Upper lobe of right lung (tissue), 1 donor: ENCODE data around the gene SHANK2. TPM values are rescaled to one million over a fixed set of nuclear protein-coding genes. Genes with fewer than 3 reads are reported as not detected.
A peak's percentile ranks its signal among the peaks of the same experiment; 100 is the strongest.

Experiments
- ATAC-seq: fragments of 200-7000 bp; cut with Tn5 transposase; one replicate; pipeline ENCODE4 v1.9.1; 2020; ENCODE audit warnings: mild to moderate bottlenecking, moderate library complexity
- DNase-seq: peaks from one replicate; pipeline ENCODE4 v3.0.0-alpha.2; 2020
- H3K27ac ChIP-seq: fragments of 200-600 bp; one replicate; pipeline ENCODE4 v1.8.0; 2022
- H3K27me3 ChIP-seq: fragments of 200-600 bp; one replicate; pipeline ENCODE4 v1.8.0; 2022; ENCODE audit warnings: mild to moderate bottlenecking
- H3K36me3 ChIP-seq: fragments of 200-600 bp; one replicate; pipeline ENCODE4 v1.8.0; 2022
- H3K4me1 ChIP-seq: fragments of 200-600 bp; one replicate; pipeline ENCODE4 v1.8.0; 2022
- H3K4me3 ChIP-seq: fragments of 200-600 bp; one replicate; pipeline ENCODE4 v1.8.0; 2022; ENCODE audit warnings: mild to moderate bottlenecking
- H3K9me3 ChIP-seq: fragments of 200-600 bp; one replicate; pipeline ENCODE4 v1.8.0; 2022
- intact Hi-C: fragments of 100-400 bp; cut with DNase I; formaldehyde crosslinking; loops from one replicate; pipeline ENCODE4 v1.11.0; 2022
- total RNA-seq: library from RNA; stranded (reverse); fragmentation: NEBNext Ultra II Directional; extraction: Animal tissue kit (Norgen Biotek cat#: 25700); gene quantifications from one replicate; pipeline ENCODE4 v1.2.1, GENCODE V29; 2021
- TF ChIP-seq, protein P1 (sequence below): fragments of 200-600 bp; IDR thresholded peaks from one replicate; pipeline ENCODE4 v1.8.0; 2022; ENCODE audit warnings: antibody characterized with exemption
- donor health status: DM: no; HTN: yes; CAD: no; lungs with severe emphysema.

SHANK2 gene
- total RNA-seq, 1 donor from 2014 or later = 62.5 TPM

DNA sequence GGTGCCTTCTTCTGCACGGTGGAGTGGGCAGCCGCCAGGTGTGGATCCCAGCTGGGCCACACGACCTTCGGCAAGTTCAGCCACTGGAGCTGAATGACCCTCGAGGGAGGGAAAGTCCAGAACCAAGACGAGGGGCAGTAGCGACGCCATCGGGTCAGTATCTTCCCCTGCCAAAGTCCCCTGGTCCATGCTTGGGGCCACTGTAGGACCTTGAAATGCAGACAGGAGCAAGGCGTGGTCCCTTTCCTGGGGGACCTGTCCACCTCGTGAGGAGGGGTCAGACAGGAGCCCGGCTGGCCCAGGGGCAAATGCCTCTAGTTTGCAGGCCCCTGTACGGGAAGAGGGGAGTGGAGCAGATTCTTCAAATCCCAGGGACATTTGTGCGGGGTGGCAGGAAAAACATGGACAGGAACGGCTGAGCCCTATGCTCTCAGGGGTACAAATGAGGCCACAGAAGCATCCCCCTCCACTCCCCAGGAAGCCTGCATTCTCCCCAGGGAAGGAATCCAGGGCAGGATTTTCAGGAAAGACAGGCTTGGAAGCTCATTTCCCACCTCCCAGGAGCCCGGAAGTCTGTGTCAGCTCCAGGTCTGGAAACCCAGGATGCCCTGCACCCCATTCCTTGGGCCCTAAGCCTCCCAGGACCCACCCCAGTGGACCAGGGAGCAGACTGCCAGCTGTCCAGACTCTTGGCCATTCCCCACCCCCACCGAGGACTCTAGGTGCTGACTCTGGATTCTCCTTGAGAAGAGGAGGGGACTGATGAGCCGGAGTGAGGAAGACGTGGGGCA, 6.6 kb downstream of the SHANK2 start:
- Histone ChIP-seq H3K27me3 (peaks cover 24% of the 10 kb centered on the region), H3K36me3 (no peaks in the 10 kb centered on the region), H3K9me3 (no peaks in the 10 kb centered on the region), H3K4me3 (no peak overlapping the region), H3K27ac (no peak overlapping the region), H3K4me1 (peaks cover 3% of the 10 kb centered on the region)
- TF ChIP-seq, protein P1, sequence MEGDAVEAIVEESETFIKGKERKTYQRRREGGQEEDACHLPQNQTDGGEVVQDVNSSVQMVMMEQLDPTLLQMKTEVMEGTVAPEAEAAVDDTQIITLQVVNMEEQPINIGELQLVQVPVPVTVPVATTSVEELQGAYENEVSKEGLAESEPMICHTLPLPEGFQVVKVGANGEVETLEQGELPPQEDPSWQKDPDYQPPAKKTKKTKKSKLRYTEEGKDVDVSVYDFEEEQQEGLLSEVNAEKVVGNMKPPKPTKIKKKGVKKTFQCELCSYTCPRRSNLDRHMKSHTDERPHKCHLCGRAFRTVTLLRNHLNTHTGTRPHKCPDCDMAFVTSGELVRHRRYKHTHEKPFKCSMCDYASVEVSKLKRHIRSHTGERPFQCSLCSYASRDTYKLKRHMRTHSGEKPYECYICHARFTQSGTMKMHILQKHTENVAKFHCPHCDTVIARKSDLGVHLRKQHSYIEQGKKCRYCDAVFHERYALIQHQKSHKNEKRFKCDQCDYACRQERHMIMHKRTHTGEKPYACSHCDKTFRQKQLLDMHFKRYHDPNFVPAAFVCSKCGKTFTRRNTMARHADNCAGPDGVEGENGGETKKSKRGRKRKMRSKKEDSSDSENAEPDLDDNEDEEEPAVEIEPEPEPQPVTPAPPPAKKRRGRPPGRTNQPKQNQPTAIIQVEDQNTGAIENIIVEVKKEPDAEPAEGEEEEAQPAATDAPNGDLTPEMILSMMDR = no peak
- ATAC-seq = no peak
- intact Hi-C loops = no loop called here
- DNase-seq = peak; percentile 46

DNA sequence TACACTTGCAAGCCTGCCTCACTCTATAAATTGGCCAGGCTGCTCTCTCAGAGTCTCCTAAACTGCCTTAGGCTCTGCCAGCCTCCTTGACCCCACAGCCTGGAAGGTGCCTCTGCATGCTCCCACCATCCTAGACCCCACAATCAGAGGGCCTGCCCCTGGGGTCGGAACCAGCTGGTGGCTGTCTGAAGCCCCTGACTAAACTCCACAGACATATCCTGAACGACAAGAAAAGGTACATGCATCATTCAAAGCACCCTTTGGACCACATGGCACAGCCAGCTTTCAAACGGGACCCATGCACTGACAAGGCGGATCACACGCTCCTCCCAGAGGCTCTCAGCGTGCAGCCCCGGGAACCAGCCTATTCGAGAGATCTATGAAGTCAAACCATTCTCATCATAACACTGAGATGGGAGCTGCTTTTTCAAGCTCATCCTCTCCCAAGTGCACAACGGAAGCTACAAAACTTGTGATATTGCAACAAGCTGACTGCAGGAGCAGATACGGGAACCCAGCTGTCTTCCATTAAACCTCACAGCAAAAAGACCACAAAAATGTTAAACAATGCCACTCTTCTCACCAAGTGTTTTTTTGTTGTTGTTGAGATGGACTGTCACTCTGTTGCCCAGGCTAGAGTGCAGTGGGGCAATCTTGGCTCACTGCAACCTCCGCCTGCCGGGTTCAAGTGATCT, 8.1 kb downstream of the SHANK2 start:
- H3K4me1 ChIP-seq = no peaks in the 10 kb centered on the region
- TF ChIP-seq, protein P1 = no peak
- no peak overlapping the region for H3K27ac ChIP-seq
- no peak overlapping the region for H3K4me3 ChIP-seq
- DNase-seq (peak; percentile 28), ATAC-seq (no peak)
- H3K27me3 ChIP-seq = peaks cover 10% of the 10 kb centered on the region
- no peaks in the 10 kb centered on the region for H3K9me3 ChIP-seq
- no peaks in the 10 kb centered on the region for H3K36me3 ChIP-seq
- intact Hi-C loops = no loop called here

DNA sequence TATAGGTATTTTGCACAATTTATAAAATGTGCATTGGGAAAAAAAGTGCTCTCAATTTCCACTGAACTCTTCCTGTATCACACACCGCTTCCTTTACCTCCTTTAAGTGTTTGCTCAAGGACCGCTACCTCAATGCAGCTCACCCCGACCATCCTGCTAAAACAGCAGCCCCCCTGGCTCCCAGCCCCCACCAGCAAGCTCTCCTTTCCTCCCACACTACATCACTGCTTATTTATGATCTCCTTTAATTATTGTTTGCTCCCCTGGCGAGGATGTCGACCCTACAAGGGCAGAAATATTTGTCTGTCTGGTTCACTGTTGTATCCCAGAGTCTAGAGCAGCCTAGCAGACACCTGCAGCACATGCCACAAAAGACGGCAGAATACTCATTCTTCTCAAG, 10.0 kb downstream of the SHANK2 start:
- Histone ChIP-seq H3K27me3 (no peaks in the 10 kb centered on the region), H3K4me1 (no peaks in the 10 kb centered on the region), H3K36me3 (no peaks in the 10 kb centered on the region), H3K9me3 (no peaks in the 10 kb centered on the region), H3K4me3 (no peak overlapping the region), H3K27ac (no peak overlapping the region)
- no peak for DNase-seq
- ATAC-seq = no peak
- intact Hi-C loops = no loop called here
- TF ChIP-seq, protein P1 = no peak

- DNase-seq (no peak), ATAC-seq (no peak)
- H3K27ac ChIP-seq = peak overlapping the region; percentile 70
- intact Hi-C loops = no loop called here
- H3K36me3 ChIP-seq = no peaks in the 10 kb centered on the region
- no peak overlapping the region for H3K4me3 ChIP-seq
- H3K9me3 ChIP-seq = no peaks in the 10 kb centered on the region
- no peaks in the 10 kb centered on the region for H3K27me3 ChIP-seq
- H3K4me1 ChIP-seq = no peaks in the 10 kb centered on the region
- TF ChIP-seq, protein P1 = no peak
Measured at GRCh38 chr11:71241721-71242259, 10.6 kb downstream of the SHANK2 start.

DNA sequence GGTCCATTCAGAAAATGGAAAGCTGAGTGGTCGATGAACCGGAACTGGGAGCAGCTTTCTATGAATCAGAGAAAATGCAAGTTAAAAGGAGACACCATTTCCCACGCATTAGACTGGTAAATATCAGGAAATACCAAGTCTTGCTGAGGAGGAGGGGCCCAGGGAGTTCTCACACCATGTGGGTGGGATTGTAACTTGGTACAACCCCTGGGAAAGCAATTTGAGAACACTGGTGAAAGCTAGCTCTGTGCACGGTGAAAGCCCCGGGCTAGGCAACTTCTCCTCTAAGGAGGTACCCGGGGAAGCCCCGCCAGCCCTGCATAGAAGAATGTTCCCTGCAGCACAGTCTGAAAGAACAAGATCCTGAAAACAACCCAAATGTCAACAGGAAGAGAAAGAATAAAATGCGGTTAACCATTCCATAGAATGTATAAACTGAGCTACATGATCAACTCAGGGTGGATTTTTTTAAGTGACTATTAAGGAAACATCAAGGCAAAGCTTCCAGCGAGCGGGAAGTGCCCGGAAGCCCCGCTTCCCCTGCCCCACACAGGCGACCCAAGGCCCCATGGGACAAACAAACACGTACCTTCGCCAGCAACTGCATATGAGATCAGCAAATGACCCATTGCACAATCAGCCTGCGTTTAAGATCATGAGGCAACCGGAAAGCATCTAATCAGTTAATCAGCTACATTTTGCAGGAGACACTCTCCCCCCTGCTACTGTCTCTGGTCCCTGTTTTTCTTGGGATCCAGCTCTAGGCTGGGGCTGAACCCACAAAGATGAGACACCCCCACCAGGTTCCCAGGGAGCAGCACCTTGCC, 11.3 kb downstream of the SHANK2 start:
- H3K4me3 ChIP-seq = peak overlapping the region; percentile 16
- H3K4me1 ChIP-seq = no peaks in the 10 kb centered on the region
- TF ChIP-seq, protein P1 = no peak
- no peaks in the 10 kb centered on the region for H3K27me3 ChIP-seq
- DNase-seq (peak; percentile 73), ATAC-seq (peak; percentile 76)
- intact Hi-C loops = no loop called here
- no peaks in the 10 kb centered on the region for H3K9me3 ChIP-seq
- H3K36me3 ChIP-seq = no peaks in the 10 kb centered on the region
- peak overlapping the region; percentile 70 for H3K27ac ChIP-seq
